ENCODE results near the gene TRIM46. TPM values are rescaled to one million over a fixed set of nuclear protein-coding genes. Genes with fewer than 3 reads are reported as not detected.

TRIM46 gene
- total RNA-seq, 1 experiment from 2014 or later = 3.8 TPM

GRCh38 chr1:155158991-155159390, 14.7 kb upstream of the TRIM46 start:
- DNase-seq (ENCODE audit: low read depth, low spot score) = no peak
- no peaks in the 10 kb centered on the region for H3K36me3 ChIP-seq (ENCODE audit: control insufficient read depth, insufficient read depth, low read length)
- H3K27me3 ChIP-seq (ENCODE audit: control insufficient read depth, insufficient read depth, low read length) = no peaks in the 10 kb centered on the region; the same call in 1 of the 2 replicates
- no TSS peak for BruUV-seq (replicated peaks)
- in situ Hi-C loops (cut with HindIII; ENCODE audit: low pct_unique_long_range_greater_than_20kb, low sequenced_read_pairs) = no loop called here
- no peak overlapping the region for H3K27ac ChIP-seq (ENCODE audit: low read length)
- intact Hi-C loops (cut with micrococcal nuclease; ENCODE audit: unreplicated experiment) = no loop called here
- no peaks in the 10 kb centered on the region for H3K9me3 ChIP-seq (ENCODE audit: control insufficient read depth, insufficient read depth, low read depth, low read length)
- CTCF ChIA-PET = no interaction called here
- POLR2A ChIA-PET = no interaction called here
- TF ChIP-seq TCF7L2 (IDR thresholded peaks at IDR 0.05; ENCODE audit: low read depth, low read length) = no peak
- TF ChIP-seq POLR2AphosphoS5 (IDR thresholded peaks at IDR 0.05; ENCODE audit: low read depth, low read length) = no peak
- no peak for TF ChIP-seq CTCF (IDR thresholded peaks at IDR 0.05)
- no peak for TF ChIP-seq SIN3A (IDR thresholded peaks at IDR 0.05; ENCODE audit: borderline replicate concordance, insufficient read depth, low read depth, low read length)
- TF ChIP-seq, protein P1, sequence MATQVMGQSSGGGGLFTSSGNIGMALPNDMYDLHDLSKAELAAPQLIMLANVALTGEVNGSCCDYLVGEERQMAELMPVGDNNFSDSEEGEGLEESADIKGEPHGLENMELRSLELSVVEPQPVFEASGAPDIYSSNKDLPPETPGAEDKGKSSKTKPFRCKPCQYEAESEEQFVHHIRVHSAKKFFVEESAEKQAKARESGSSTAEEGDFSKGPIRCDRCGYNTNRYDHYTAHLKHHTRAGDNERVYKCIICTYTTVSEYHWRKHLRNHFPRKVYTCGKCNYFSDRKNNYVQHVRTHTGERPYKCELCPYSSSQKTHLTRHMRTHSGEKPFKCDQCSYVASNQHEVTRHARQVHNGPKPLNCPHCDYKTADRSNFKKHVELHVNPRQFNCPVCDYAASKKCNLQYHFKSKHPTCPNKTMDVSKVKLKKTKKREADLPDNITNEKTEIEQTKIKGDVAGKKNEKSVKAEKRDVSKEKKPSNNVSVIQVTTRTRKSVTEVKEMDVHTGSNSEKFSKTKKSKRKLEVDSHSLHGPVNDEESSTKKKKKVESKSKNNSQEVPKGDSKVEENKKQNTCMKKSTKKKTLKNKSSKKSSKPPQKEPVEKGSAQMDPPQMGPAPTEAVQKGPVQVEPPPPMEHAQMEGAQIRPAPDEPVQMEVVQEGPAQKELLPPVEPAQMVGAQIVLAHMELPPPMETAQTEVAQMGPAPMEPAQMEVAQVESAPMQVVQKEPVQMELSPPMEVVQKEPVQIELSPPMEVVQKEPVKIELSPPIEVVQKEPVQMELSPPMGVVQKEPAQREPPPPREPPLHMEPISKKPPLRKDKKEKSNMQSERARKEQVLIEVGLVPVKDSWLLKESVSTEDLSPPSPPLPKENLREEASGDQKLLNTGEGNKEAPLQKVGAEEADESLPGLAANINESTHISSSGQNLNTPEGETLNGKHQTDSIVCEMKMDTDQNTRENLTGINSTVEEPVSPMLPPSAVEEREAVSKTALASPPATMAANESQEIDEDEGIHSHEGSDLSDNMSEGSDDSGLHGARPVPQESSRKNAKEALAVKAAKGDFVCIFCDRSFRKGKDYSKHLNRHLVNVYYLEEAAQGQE (IDR thresholded peaks at IDR 0.05; ENCODE audit: insufficient read depth in 1 of 2, low read depth in 2 of 2, low read length in 1 of 2) = no peak
- H3K4me3 ChIP-seq (ENCODE audit: low read depth in 2 of 2, low read length in 2 of 2) = no peak overlapping the region
- no peak for ATAC-seq
- H3K4me1 ChIP-seq (ENCODE audit: control insufficient read depth, insufficient read depth, low read length) = no peaks in the 10 kb centered on the region

DNA sequence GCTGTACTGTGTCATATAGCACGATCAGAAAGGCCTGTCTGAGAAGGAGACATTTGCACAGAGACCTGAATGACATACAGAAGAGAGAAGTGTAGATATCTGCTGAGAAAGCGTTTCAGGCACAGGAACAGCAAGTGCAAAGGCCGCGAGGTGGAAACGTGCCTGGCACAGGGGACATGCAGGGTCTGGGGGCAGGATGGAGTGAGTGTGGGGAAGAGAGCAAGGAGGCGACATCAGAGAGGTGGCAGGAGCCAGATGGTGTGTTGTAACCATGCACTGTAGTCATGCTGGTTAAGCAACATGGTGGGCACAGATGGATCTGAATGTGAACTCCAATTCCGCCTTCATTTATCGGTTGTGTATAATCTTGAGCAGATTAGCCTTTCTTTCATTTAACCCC, 13.5 kb upstream of the TRIM46 start:
- ATAC-seq = no peak
- no peaks in the 10 kb centered on the region for H3K4me1 ChIP-seq (ENCODE audit: control insufficient read depth, insufficient read depth, low read length)

More for the DNA sequence above, 13.5 kb upstream of the TRIM46 start:
- H3K36me3 ChIP-seq (ENCODE audit: control insufficient read depth, insufficient read depth, low read length) = no peaks in the 10 kb centered on the region
- intact Hi-C loops (cut with micrococcal nuclease; ENCODE audit: unreplicated experiment) = no loop called here
- H3K4me3 ChIP-seq (ENCODE audit: low read depth in 2 of 2, low read length in 2 of 2) = no peak overlapping the region
- no peak for DNase-seq (ENCODE audit: low read depth, low spot score)
- in situ Hi-C loops (cut with HindIII; ENCODE audit: low pct_unique_long_range_greater_than_20kb, low sequenced_read_pairs) = no loop called here
- CTCF ChIA-PET = interaction anchor here (0.5 to 0.7 kb wide), 2 partner anchors 17 to 121 kb away, joined by 3 to 5 read pairs; no protein-coding TSS in a partner anchor
- POLR2A ChIA-PET = no interaction called here
- H3K27ac ChIP-seq (ENCODE audit: low read length) = no peak overlapping the region
- TF ChIP-seq POLR2AphosphoS5 (IDR thresholded peaks at IDR 0.05; ENCODE audit: low read depth, low read length) (no peak), CTCF (IDR thresholded peaks at IDR 0.05) (no peak), SIN3A (IDR thresholded peaks at IDR 0.05; ENCODE audit: borderline replicate concordance, insufficient read depth, low read depth, low read length) (no peak), TCF7L2 (IDR thresholded peaks at IDR 0.05; ENCODE audit: low read depth, low read length) (no peak)
- TF ChIP-seq, protein P1 (IDR thresholded peaks at IDR 0.05; ENCODE audit: insufficient read depth in 1 of 2, low read depth in 2 of 2, low read length in 1 of 2) = no peak
- H3K27me3 ChIP-seq (ENCODE audit: control insufficient read depth, insufficient read depth, low read length) = no peaks in the 10 kb centered on the region; the same call in 1 of the 2 replicates
- BruUV-seq (replicated peaks) = no TSS peak
- no peaks in the 10 kb centered on the region for H3K9me3 ChIP-seq (ENCODE audit: control insufficient read depth, insufficient read depth, low read depth, low read length)

All from Panc1 (cell line).